ENCODE data around the gene ROPN1.

DNA sequence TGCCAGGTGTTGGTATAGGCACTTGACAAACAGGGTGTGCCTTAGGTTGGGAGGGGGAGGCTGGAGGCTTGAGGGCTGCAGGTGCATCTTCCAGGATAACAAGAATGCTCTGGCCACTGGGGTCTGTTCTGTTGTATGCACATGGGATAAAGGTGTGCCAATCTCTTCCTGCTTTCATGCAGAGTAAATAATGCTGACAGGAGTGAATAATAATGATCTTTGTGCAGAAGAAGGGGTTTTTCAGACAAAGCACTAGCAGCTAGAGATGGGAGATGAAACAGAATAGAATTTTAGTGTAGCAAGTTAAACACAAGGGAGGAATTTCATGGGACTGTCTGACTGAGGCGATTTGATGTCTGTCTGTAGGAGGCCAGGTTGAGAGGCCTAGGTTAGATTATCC, 1.9 kb upstream of the ROPN1 start:
- no peak for TF ChIP-seq RELA (IDR thresholded peaks at IDR 0.05; ENCODE audit: borderline replicate concordance, partially characterized antibody)
- TF ChIP-seq EED (IDR thresholded peaks at IDR 0.05; ENCODE audit: low read depth), result no peak
- no peak for TF ChIP-seq ZZZ3 (IDR thresholded peaks at IDR 0.05; ENCODE audit: control insufficient read depth, insufficient read length, low read depth)
- TF ChIP-seq MAX (IDR thresholded peaks at IDR 0.05; ENCODE audit: low read depth, low read length), result no peak
- no peak for TF ChIP-seq EGR1 (IDR thresholded peaks at IDR 0.05; ENCODE audit: borderline replicate concordance in 1 of 2, low read depth in 2 of 2, low read length in 2 of 2)
- TF ChIP-seq CTCF (IDR thresholded peaks at IDR 0.05 in 2 of 3, conservative IDR thresholded peaks at IDR 0.05 in 1 of 3; ENCODE audit: control insufficient read depth in 2 of 3, extremely low read depth in 1 of 3, insufficient read depth in 1 of 3, low read depth in 3 of 3, low read length in 3 of 3), result no peak
- no peak for TF ChIP-seq HDAC2 (IDR thresholded peaks at IDR 0.05)
- no peak for TF ChIP-seq EZH2 (IDR thresholded peaks at IDR 0.05; ENCODE audit: borderline replicate concordance, control insufficient read depth, low read depth, low read length)
- no peak for TF ChIP-seq YY1 (IDR thresholded peaks at IDR 0.05; ENCODE audit: low read depth, low read length)
- TF ChIP-seq SP1 (IDR thresholded peaks at IDR 0.05; ENCODE audit: low read depth, low read length), result no peak
- TF ChIP-seq CEBPB (IDR thresholded peaks at IDR 0.05; ENCODE audit: borderline replicate concordance in 1 of 2, low read depth in 2 of 2, low read length in 2 of 2), result no peak
- TF ChIP-seq RCOR1 (conservative IDR thresholded peaks at IDR 0.05; ENCODE audit: low read depth, low read length), result no peak
- TF ChIP-seq, protein P1, sequence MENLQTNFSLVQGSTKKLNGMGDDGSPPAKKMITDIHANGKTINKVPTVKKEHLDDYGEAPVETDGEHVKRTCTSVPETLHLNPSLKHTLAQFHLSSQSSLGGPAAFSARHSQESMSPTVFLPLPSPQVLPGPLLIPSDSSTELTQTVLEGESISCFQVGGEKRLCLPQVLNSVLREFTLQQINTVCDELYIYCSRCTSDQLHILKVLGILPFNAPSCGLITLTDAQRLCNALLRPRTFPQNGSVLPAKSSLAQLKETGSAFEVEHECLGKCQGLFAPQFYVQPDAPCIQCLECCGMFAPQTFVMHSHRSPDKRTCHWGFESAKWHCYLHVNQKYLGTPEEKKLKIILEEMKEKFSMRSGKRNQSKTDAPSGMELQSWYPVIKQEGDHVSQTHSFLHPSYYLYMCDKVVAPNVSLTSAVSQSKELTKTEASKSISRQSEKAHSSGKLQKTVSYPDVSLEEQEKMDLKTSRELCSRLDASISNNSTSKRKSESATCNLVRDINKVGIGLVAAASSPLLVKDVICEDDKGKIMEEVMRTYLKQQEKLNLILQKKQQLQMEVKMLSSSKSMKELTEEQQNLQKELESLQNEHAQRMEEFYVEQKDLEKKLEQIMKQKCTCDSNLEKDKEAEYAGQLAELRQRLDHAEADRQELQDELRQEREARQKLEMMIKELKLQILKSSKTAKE (IDR thresholded peaks at IDR 0.05; ENCODE audit: low read depth, poor library complexity, severe bottlenecking), result no peak
